ENCODE measurements around the gene ANKRD22.
A peak's percentile ranks its signal among the peaks of the same experiment; 100 is the strongest.

The ANKRD22 gene

GRCh38 chr10:88835096-88835909 lies 16.3 kb downstream of the ANKRD22 start:
- peak; percentile 54 to 88 (median 58) for DNase-seq

- no peak for DNase-seq
These were observed 17.9 kb downstream of the ANKRD22 start for GRCh38 chr10:88833723-88834122.

- peak in 1 of 3 experiments; percentile 7 for DNase-seq
These were observed 18.5 kb downstream of the ANKRD22 start for GRCh38 chr10:88833156-88833555.

- no peak for DNase-seq
These were observed 19.3 kb downstream of the ANKRD22 start for GRCh38 chr10:88832376-88832775.

- peak in 1 of 3 experiments; percentile 2 for DNase-seq
These were observed 19.9 kb downstream of the ANKRD22 start for GRCh38 chr10:88831709-88832108.

DNA sequence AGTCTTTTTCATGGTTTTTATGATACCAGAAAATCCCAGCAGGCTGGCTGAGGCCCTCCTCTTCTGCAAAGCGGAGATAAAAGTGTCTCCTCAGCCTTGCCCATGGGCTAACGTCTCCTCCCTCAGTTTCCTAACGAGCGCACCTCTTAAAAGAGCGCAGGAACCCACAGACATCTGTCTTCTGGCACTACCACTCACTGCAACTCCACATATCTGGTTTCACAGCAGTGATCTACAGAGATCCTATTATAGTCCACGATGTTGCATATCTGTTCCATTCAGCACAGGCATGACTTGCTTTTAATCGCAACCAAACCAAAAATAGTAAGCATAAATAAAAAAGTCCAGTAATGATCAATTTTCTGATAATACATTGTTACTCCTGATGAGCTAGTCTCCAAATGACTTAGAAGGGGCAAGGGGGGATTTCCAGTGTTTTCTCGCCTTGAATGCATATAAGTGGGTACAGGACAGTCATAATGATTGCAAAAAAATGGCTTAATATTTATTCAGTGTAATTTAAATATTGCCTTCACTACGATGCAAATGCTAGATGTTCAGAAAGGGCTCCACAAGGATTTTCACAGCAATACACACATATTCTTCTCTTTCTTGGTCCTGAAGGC lies 20.9 kb downstream of the ANKRD22 start:
- no peak for DNase-seq

DNA sequence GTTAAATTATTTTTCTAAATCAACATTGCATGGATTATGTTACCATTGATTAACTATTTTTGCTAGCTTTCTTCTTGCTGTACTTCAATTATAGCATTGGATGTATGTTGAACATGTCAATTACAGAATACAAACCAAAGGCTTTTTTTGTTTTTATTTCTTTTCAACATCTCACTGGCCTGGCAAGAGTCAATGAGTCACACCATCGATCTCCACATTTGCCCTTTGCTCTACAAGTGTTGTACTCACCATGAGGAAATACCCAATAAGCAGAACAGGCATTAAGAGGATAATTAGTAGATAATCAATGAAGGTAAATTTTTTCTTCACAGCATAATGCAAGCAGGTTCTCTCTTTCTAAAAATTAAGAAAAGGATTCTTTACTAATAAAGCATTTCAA lies 23.3 kb downstream of the ANKRD22 start:
- no peak for DNase-seq

DNA sequence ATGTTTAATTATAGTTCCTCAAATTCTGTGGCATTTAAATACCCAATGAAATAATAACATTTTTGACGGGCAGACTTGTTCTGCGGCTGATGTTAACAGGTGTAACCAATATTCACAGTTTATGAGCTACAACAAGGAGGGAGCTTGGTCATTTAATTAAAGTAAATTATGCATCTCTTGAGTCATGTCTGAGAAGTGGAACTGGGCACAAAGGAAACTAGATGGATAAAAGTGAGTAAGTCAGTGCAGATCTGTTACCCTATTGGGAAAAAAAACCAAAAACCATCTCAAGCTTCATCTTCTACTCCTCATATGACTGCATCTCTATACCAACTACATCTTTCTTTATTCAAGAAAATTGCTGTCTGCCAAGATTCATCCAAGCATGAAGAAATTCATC lies 24.0 kb downstream of the ANKRD22 start:
- peak in 1 of 3 experiments; percentile 6 for DNase-seq

GRCh38 chr10:88826388-88826787 lies 25.3 kb downstream of the ANKRD22 start:
- DNase-seq, result no peak

DNA sequence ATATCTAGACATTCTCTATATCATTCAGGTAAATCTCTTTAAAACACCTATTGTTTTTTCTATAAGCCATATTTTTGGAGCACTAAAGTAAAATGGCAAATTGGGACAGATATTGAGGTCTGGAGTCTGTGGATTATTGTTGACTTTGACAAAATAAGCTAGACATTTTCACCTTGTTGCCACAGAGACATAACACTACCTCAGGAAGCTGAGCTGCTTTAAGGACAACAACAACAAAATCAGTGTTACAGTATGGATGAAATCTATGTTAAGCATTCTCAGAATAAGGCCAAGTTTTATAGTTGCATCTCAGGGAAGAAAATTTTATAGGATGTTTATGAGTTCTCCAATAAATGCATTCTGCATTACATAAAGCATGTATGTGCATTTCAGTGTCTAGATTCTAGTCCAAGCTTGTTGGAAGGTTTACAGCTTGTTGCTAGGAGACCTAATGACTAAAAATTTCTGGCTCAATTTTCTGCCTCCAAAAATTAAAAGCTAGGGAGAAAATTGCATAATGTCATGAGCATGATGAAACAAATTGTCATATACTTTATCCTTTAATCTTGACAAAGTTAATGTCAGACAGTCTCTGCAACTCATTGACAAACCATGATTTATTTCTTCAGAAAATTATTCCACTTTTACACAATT lies 30.8 kb downstream of the ANKRD22 start:
- peak in 1 of 3 experiments; percentile 41 for DNase-seq

- DNase-seq, result no peak
These were observed 32.4 kb downstream of the ANKRD22 start for GRCh38 chr10:88819290-88819689.

GRCh38 chr10:88813200-88813599 lies 38.4 kb downstream of the ANKRD22 start:
- no peak for DNase-seq

DNA sequence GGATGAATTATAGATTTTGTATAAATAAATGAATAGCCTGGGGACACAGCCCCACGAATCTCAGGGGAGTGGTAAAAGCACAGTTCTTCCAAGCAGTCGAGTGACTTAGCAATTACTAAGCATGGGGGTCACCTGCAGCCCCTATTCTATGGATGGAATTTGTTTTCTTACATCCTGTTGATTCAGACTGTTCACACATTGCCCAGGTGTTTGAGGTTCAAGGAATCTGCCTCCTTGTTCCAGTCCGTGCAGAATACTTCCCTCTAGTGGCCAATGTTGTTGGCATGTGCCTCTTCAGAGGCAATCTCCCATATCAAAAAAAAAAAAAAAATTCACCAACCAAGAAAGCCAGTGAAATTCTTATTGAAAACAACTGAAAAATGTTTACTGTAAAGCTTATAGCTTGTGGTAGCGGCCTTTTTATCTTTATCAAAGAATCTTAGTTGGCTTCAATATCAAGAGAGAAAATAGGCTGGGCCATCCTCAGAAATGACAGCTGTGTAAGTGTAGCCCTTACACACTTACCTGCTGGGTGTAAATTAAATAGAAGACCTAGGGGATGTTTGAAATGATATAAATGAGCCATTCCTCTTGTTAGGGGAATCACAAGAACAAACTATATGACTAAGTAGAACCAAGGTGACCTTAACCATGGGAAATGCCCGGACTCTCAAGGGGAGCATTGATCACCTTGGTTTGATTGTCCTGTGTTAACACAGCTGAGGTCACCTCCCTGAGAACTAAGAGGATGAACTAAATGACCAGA lies 41.3 kb downstream of the ANKRD22 start:
- DNase-seq, result peak; percentile 25 to 80 (median 45)

DNA sequence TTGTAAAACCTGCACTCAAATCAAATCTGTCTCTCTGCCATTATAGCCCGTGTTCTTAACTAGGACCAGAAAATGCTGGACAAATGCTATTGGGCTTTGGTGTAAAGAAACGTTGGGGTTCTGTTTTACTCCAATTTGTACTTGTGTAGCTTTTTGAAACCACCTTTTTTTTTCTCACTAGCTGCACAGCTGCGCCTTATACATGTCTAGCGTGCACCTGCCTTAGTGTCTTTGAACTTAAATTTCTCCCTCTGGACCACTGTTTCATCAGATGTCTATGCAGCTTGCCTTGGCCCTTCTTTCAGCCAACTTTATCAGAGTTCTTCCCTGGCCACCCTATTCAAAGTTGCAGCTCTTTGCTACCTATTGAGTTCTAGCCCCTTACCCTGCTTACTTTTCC lies 42.0 kb downstream of the ANKRD22 start:
- DNase-seq, result no peak

GRCh38 chr10:88805924-88806323 lies 45.7 kb downstream of the ANKRD22 start:
- no peak for DNase-seq

GRCh38 chr10:88805361-88805760 lies 46.3 kb downstream of the ANKRD22 start:
- DNase-seq, result no peak

DNA sequence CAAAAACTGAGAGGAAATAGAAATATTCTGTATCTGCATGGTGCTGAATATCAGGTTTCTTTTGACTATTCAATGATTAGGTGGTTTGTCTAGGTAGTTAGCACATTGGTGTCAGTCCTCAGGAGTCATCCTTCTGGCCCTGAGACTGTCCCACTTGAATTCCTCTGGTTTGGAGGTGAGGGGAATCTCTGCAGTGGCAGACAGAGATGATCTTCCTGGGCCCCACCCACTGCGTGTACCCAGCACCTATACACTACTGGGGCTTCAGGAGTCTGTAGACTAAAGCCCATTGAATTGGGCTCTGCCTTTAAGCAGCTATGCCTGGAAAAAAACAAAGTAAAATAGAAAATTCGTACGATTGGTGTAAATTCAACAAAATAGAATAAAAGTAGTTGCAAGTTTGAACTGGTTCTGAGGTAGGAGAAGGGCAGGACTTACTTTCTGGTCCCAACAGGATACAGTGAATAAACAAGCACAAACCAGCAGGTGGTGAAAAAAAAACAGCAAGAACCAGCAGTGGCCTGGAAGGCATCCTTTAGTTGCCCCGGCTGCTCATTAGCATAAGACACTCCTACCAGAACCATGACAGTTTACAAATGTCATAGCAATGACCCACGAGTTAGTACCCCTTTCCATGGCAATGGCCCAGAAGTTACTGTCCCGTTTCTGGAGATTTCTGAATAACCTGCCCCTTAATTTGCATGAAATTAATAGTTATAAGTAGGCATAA lies 47.4 kb downstream of the ANKRD22 start:
- DNase-seq, result no peak

DNA sequence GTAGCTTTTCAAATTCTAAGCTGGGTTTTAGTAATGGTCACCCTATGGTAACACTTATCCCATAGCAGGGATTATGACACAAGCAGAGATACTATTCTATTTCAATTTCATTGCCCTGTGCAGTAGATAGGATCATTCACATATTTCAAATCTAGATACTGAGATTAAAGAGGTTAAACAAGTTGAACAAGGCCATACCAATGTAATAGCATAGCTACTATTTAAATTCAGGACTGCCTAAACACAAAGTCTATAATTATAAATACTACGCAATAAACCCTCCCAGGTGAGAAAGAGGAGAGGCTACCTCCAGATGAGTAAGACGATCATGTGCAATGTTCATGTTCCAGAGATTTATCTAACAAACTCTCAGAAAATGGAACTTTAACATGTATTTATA lies 48.0 kb downstream of the ANKRD22 start:
- peak in 1 of 3 experiments; percentile 8 for DNase-seq

DNA sequence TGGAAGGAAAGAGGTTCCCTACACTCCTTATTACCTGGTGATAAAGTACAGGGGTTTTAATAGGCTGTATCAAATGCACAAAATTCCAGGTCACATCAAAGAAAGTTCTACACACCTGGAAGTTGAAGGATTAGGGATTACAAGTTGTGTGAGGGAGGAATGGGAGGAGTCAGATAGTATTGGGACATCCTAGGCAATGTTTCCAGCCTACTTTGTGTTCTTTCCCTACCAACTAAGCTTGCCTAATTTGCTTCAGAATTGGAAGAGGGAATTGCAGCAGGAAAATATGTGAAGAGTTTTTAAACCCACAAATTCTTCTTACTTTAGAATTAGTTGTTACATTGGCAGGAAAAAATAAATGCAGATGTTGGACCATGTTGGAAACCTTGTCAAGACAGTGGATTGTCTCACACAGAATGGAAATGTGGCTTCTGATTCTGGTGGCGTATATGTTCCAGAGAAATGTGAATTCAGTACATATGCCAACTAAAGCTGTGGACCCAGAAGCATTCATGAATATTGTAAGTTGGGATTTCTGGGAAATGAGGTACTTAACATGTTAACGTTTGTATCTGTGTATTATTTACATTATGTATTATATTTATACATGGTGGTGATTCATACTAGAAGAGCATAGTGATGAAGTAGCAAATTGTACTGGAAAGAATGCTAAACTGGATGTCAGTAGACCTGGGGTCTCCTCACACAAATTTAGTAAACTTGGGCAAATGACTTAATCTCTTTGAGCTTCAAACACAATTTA lies 48.9 kb downstream of the ANKRD22 start, which contains the start of gene LIPM:
Gene LIPM (plus strand): TSS at position 208 of the 763 bp plus-strand sequence. CDS start 167 bp downstream, at position 375.
- no peak for DNase-seq

DNA sequence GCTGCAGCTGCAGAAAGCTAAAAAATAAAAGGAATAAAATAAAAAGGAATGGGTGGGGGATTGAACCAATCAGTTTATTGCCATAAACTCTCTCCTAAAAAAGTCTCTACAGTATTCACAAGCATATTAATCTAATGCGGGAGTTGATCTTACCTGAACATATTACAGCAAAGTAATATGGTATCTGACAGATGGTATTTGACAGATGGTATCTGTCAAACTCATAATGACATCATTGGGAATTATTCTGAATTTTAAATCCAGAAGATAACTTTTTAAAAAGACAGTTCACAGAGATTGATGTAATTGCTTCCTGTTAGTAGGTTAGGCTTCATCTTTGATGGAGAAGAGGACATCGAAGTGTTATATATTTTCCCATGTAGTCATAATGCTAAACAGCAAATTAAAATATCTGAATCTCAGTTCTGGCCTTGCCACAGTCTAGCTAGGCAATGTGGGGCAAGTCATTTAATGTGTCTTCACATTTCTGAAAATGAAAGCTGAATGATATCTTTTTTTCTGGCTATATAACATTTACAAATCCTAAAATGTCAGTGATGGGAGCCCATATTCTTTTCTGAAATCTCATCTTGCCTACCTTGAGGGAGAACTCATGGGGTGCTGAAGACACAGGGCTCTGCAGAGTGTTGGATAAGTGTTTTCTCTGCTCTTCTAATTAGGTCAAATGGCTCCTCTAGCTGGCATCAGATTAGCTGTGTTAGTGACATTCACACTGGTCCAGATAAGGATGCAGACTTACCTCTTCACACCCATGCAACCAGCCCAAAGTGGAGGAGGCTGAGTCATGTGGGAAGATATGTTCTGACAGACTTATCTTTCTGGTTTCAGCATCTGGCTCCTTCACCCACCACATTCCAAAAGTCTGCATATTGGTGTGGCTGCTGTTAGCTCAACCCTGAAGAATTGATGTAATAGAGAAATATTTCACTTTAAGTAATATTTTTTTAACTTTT lies 51.2 kb downstream of the ANKRD22 start:
- no peak for DNase-seq

Data from NCI-H1417 (cell line).